HEK293 (cell line): Measurements from ENCODE around the gene SLPI.

Experiments
- CTCF ChIP-seq: fragments of 450-650 bp; formaldehyde crosslinking; IDR thresholded peaks from 2 replicates; pipeline ENCODE4 v1.5.1; 2016; ENCODE audit warnings: missing biosample characterization, missing genetic modification characterization
- GFI1B ChIP-seq: fragments of 450-650 bp; formaldehyde crosslinking; IDR thresholded peaks from 2 replicates; pipeline ENCODE4 v1.5.1; 2016; ENCODE audit warnings: missing biosample characterization, missing genetic modification characterization
- GLIS1 ChIP-seq: fragments of 450-650 bp; formaldehyde crosslinking; IDR thresholded peaks from 2 replicates; pipeline ENCODE4 v1.5.1; 2016; ENCODE audit warnings: missing biosample characterization, missing genetic modification characterization
- GLIS2 ChIP-seq: fragments of 450-650 bp; formaldehyde crosslinking; IDR thresholded peaks from 2 replicates; pipeline ENCODE4 v1.5.1; 2016; ENCODE audit warnings: missing biosample characterization, missing genetic modification characterization
- PATZ1 ChIP-seq: fragments of 450-650 bp; formaldehyde crosslinking; IDR thresholded peaks from 2 replicates; pipeline ENCODE4 v1.5.1; 2016; ENCODE audit warnings: missing biosample characterization, missing genetic modification characterization
- PRDM1 ChIP-seq: fragments of 450-650 bp; formaldehyde crosslinking; IDR thresholded peaks from 2 replicates; pipeline ENCODE4; 2016; ENCODE audit warnings: missing biosample characterization, missing genetic modification characterization
- SCRT2 ChIP-seq: fragments of 450-650 bp; formaldehyde crosslinking; IDR thresholded peaks from 2 replicates; pipeline ENCODE4 v1.5.1; 2016; ENCODE audit warnings: missing biosample characterization, missing genetic modification characterization
- SETDB1 ChIP-seq: IDR thresholded peaks from one replicate; pipeline ENCODE4 v1.6.1; 2017; ENCODE audit warnings: mild to moderate bottlenecking, low read length, moderate library complexity, mixed read lengths; ENCODE audit not compliant: insufficient read length
- ZBTB44 ChIP-seq: fragments of 450-650 bp; IDR thresholded peaks from 2 replicates; pipeline ENCODE4 v1.5.1; 2018; ENCODE audit warnings: missing biosample characterization, mild to moderate bottlenecking, missing genetic modification characterization
- ZFP3 ChIP-seq: fragments of 450-650 bp; formaldehyde crosslinking; IDR thresholded peaks from 2 replicates; pipeline ENCODE4 v1.5.1; 2016; ENCODE audit warnings: low read depth, missing biosample characterization, missing genetic modification characterization
- ZNF404 ChIP-seq: fragments of 450-650 bp; formaldehyde crosslinking; IDR thresholded peaks from 2 replicates; pipeline ENCODE4 v1.5.1; 2017; ENCODE audit warnings: missing biosample characterization, missing genetic modification characterization
- ZNF416 ChIP-seq: fragments of 450-650 bp; formaldehyde crosslinking; IDR thresholded peaks from 2 replicates; pipeline ENCODE4 v1.5.1; 2016; ENCODE audit warnings: missing biosample characterization, missing genetic modification characterization
- ZNF747 ChIP-seq: fragments of 450-650 bp; formaldehyde crosslinking; IDR thresholded peaks from 2 replicates; pipeline ENCODE4 v1.5.1; 2016; ENCODE audit warnings: missing biosample characterization, missing genetic modification characterization

GRCh38 chr20:45254383-45255262, at the start of gene SLPI:
- no peak for TF ChIP-seq GFI1B (tag by site-specific recombination)
- no peak for TF ChIP-seq SETDB1
- no peak for TF ChIP-seq PRDM1
- TF ChIP-seq PATZ1 (tag by site-specific recombination): no peak
- TF ChIP-seq CTCF (tag by site-specific recombination): no peak
- TF ChIP-seq SCRT2 (tag by site-specific recombination): no peak
- no peak for TF ChIP-seq ZNF404 (tag by site-specific recombination)
- no peak for TF ChIP-seq ZNF416
- TF ChIP-seq GLIS1 (tag by site-specific recombination): no peak
- no peak for TF ChIP-seq GLIS2
- TF ChIP-seq ZBTB44 (tag by site-specific recombination): no peak
- no peak for TF ChIP-seq ZFP3
- no peak for TF ChIP-seq ZNF747
